HEK293T (cell line): ENCODE measurements around the gene SLC51A.

Source experiments
- CTCF ChIA-PET: fragments of 350-600 bp; formaldehyde crosslinking; extraction: SDS; loops from one replicate; lab custom pipeline; 2021; ENCODE audit warnings: antibody characterized with exemption, inconsistent platforms; lab: Yijun Ruan, JAX
- POLR2A ChIA-PET: fragments of 350-600 bp; formaldehyde crosslinking; extraction: SDS; loops from one replicate; lab custom pipeline; 2020; ENCODE audit warnings: antibody characterized with exemption, inconsistent platforms; lab: Yijun Ruan, JAX
- DNase-seq: peaks from one replicate; pipeline ENCODE4 v3.0.0; 2012; ENCODE audit warnings: mixed read lengths; ENCODE audit errors: extremely low spot score
- ARNT ChIP-seq: fragments of 450-650 bp; IDR thresholded peaks from 2 replicates; pipeline ENCODE4 v1.6.1; 2017; ENCODE audit warnings: mild to moderate bottlenecking
- BHLHE40 ChIP-seq: fragments of 450-650 bp; IDR thresholded peaks from 2 replicates; pipeline ENCODE4 v1.6.1; 2016; ENCODE audit warnings: mild to moderate bottlenecking, moderate library complexity, borderline replicate concordance
- CTBP1 ChIP-seq: fragments of 450-650 bp; IDR thresholded peaks from 2 replicates; pipeline ENCODE4 v1.6.1; 2016; ENCODE audit warnings: borderline replicate concordance
- ELF4 ChIP-seq: fragments of 450-650 bp; IDR thresholded peaks from 2 replicates; pipeline ENCODE4 v1.6.1; 2017; ENCODE audit warnings: antibody characterized with exemption
- FOXA1 ChIP-seq: fragments of 450-650 bp; IDR thresholded peaks from 2 replicates; pipeline ENCODE4 v1.6.1; 2016; ENCODE audit warnings: mild to moderate bottlenecking
- FOXK2 ChIP-seq: fragments of 450-650 bp; IDR thresholded peaks from 2 replicates; pipeline ENCODE4 v1.6.1; 2016; ENCODE audit warnings: mild to moderate bottlenecking
- FOXM1 ChIP-seq: fragments of 450-650 bp; IDR thresholded peaks from 2 replicates; pipeline ENCODE4 v1.6.1; 2017; ENCODE audit warnings: mild to moderate bottlenecking, borderline replicate concordance
- HDGF ChIP-seq: fragments of 450-650 bp; IDR thresholded peaks from 2 replicates; pipeline ENCODE4 v1.6.1; 2017; ENCODE audit warnings: antibody characterized with exemption, borderline replicate concordance
- L3MBTL2 ChIP-seq: fragments of 450-650 bp; conservative IDR thresholded peaks from 2 replicates; pipeline ENCODE4 v1.6.1; 2016; ENCODE audit warnings: mild to moderate bottlenecking
- LEF1 ChIP-seq: fragments of 450-650 bp; IDR thresholded peaks from 2 replicates; pipeline ENCODE4 v1.6.1; 2017; ENCODE audit warnings: mild to moderate bottlenecking, borderline replicate concordance
- NFRKB ChIP-seq: fragments of 450-650 bp; IDR thresholded peaks from 2 replicates; pipeline ENCODE4 v1.6.1; 2016; ENCODE audit warnings: mild to moderate bottlenecking, moderate library complexity
- SP1 ChIP-seq: fragments of 450-650 bp; IDR thresholded peaks from 2 replicates; pipeline ENCODE4 v1.6.1; 2017
- SUZ12 ChIP-seq: fragments of 450-650 bp; IDR thresholded peaks from 2 replicates; pipeline ENCODE4 v1.6.1; 2016; ENCODE audit warnings: mild to moderate bottlenecking
- TARDBP ChIP-seq: fragments of 450-650 bp; IDR thresholded peaks from 2 replicates; pipeline ENCODE4 v1.6.1; 2016
- ZNF384 ChIP-seq: fragments of 450-650 bp; IDR thresholded peaks from 2 replicates; pipeline ENCODE4 v1.6.1; 2016
- TF ChIP-seq, protein P1 (sequence below): fragments of 450-650 bp; IDR thresholded peaks from 2 replicates; pipeline ENCODE4 v1.6.1; 2016

The SLC51A gene

DNA sequence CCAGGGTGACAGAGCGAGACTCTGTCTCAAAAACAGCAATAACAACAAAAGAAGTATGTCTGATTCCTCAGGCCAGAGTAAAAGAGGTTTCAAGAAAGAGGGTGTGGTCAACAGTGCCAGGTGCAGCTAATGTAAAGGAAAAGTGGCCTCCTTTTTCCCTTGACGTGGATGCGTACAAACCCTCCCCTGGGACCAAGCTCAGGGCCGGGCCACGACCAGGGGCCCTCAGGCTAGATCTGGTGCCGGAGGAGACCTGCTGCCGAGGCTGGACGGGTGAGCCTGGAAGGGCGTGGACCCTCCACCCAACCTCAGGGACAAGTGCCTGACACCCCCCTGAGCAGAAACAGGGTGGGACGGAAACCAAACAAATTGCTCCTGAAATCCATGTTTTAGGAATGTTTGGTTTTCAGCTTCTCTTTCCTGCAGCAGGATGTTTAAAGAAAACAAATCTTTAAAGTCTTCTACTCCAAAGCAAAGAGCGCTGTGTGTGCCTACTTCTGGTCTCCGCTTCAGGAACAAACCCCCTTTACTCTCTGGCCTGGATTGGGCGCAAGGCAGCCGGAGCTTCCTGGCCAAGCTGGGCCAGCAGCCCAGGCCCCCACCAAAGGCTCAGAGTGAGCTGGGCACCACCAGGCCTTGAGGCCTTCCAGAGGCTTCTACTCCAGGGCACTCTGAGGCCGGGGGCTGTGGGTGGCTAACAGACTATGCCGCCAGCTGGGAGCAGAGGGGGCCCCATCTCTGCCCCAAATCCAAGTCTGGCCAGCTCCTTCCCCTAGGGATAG, 26.6 kb upstream of the SLC51A start:
- ChIA-PET POLR2A (no interaction called here), CTCF (interaction anchor here (1.1 kb wide), 1 partner anchor 117 kb away, joined by 3 read pairs; no protein-coding TSS in a partner anchor)
- TF ChIP-seq HDGF (no peak), BHLHE40 (no peak), TARDBP (no peak), ELF4 (no peak), NFRKB (no peak)
- no peak for DNase-seq

DNA sequence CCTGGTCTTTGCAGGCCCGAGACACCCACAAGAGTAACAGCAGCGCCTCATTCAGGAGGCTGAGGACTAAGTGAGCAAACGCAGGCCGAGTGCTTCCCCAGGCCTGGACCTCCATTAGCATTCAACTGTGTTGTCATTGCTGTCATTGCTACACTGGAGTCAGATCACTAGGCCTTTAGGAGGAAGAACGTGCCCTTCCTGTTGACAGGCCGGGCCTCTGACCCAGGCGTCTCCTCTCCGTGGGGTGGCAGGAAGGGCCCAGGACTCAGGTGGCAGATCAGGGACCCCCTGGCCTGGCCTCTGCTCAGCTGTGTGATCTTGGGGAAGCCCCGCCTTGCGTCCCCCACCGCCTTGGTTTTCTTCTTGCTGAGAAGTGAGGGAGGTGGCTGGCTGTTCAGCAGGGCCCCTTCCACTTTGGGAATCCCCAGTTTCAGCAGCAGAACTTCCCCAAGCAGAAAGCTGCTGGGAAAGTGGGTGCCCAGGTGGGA, 24.3 kb upstream of the SLC51A start:
- TF ChIP-seq LEF1 (no peak), SP1 (no peak), CTBP1 (no peak), SUZ12 (no peak), L3MBTL2 (no peak), FOXA1 (no peak), ZNF384 (no peak), ELF4 (no peak), NFRKB (no peak), TARDBP (no peak), BHLHE40 (no peak), HDGF (no peak), FOXM1 (no peak)
- TF ChIP-seq, protein P1, sequence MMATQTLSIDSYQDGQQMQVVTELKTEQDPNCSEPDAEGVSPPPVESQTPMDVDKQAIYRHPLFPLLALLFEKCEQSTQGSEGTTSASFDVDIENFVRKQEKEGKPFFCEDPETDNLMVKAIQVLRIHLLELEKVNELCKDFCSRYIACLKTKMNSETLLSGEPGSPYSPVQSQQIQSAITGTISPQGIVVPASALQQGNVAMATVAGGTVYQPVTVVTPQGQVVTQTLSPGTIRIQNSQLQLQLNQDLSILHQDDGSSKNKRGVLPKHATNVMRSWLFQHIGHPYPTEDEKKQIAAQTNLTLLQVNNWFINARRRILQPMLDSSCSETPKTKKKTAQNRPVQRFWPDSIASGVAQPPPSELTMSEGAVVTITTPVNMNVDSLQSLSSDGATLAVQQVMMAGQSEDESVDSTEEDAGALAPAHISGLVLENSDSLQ = no peak
- POLR2A ChIA-PET = no interaction called here
- CTCF ChIA-PET = interaction anchor here (0.5 kb wide), 1 partner anchor 94 kb away, joined by 9 read pairs; no protein-coding TSS in a partner anchor
- DNase-seq = no peak

DNA sequence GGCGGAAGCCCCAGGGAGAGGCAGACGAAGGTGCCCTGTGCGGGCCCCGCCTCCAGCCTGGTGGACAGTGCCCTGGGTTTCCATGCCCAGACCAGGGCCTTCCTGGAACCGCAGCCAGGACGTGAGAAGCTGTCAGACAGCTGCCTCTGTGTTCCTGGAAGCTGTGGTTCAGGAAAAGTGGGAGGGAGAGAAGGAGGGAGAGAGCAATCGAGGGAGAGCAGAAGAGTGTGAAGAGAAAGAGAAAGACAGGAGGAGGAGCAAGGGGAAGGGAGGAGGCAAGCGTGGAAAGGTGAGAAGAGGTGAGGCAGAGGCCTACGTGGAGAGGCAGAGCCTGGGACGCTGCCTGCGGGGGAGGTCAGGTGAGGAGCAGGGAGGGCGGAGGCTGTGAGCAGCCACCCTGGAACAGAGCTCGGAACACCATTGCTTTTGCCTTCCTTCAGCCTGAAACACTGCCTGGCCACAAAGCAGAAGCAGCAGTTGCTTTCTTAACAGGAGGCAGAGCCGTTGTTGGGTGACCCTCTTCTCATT, 23.7 kb upstream of the SLC51A start:
- no peak for DNase-seq
- CTCF ChIA-PET = interaction anchor here (0.5 kb wide), 1 partner anchor 94 kb away, joined by 9 read pairs; no protein-coding TSS in a partner anchor
- POLR2A ChIA-PET = no interaction called here
- TF ChIP-seq ELF4 (no peak), ARNT (no peak), NFRKB (no peak), LEF1 (no peak), SP1 (no peak), HDGF (no peak), FOXA1 (no peak), SUZ12 (no peak), BHLHE40 (no peak), L3MBTL2 (no peak), FOXK2 (no peak), ZNF384 (no peak)

DNA sequence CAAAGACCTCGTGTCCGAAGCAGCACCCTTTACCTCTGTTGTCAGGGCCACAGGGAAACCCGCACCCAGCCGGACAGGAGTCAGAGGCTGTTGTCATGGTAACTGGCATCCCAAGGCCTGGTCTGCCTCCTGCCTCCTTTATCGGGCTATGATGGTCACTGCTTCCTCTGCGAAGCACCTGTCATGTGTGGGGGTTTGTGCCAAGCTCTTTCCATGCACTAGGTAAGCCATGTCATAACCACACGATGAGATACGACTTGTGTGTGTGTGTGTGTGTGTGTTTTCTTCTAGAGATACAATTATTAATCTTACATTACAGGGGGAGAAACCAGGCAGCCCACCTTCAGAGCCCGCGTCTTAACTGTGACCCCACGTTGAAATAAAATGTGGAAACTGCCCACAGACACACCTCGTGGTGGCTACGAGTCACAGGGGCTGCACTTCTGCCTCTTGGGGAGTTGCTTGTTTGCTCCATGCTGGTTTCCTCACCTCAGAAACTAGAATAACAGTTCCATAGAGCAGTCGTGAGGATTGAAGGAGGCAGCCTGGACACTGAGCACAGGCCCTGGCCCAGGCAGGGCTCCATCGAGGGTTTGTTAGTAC, 23.1 kb upstream of the SLC51A start:
- no peak for TF ChIP-seq HDGF
- no peak for TF ChIP-seq NFRKB
- TF ChIP-seq ARNT = no peak
- TF ChIP-seq FOXA1 = no peak
- no peak for TF ChIP-seq L3MBTL2
- TF ChIP-seq ELF4 = no peak
- TF ChIP-seq, protein P1 = no peak
- TF ChIP-seq FOXK2 = no peak
- TF ChIP-seq SUZ12 = no peak
- TF ChIP-seq LEF1 = no peak
- TF ChIP-seq FOXM1 = no peak
- no peak for TF ChIP-seq ZNF384
- TF ChIP-seq SP1 = no peak
- TF ChIP-seq TARDBP = no peak
- TF ChIP-seq BHLHE40 = no peak
- CTCF ChIA-PET = no interaction called here
- POLR2A ChIA-PET = no interaction called here
- DNase-seq = no peak

DNA sequence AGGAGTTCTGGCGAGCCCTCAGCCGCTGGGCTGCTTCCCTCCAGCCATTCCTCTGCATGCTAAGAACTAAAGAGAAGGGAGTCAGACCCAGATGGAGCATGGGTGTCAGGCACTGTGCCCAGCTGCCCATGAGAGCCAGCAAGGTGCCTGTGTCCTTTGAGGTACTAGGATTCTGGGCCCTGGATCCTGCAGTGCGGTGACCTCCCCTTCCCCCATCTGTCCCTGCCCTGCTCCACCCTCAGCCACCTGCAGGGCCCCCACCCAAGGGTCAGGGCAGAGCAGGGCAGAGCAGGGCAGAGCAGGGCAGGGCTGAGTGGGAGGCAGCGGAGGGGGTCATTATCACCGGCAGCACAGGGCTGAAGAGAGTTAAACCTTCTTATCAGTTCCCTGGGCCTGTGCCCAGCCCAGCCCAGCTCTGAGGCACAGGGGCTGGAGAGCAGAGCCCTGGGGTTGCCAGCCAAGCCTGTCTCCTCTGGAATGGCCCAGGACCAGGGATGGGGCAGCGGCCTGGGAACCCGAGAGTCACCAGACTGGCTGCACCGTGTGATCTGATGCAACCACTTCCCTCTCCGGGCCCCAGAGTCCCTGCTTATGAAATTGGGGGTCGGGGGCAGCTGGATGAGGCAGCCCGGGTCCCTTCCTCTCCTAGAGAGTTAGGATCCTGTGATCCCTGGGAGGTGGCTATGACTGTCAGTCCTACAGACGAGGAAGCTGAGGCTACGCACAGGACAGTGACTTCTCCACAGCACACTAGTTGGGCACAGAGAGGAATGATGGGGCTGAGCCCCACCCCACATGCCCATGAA, 22.4 kb upstream of the SLC51A start:
- POLR2A ChIA-PET = no interaction called here
- CTCF ChIA-PET = interaction anchor here (0.5 to 1.6 kb wide), 3 partner anchors 18 to 167 kb away, joined by 3 to 5 read pairs (median 3); no protein-coding TSS in a partner anchor
- TF ChIP-seq ZNF384 (no peak), L3MBTL2 (no peak), FOXK2 (no peak), CTBP1 (no peak), NFRKB (no peak), ARNT (no peak), FOXM1 (no peak), LEF1 (no peak), HDGF (no peak), SUZ12 (no peak), ELF4 (no peak), FOXA1 (no peak)
- TF ChIP-seq, protein P1 = no peak
- DNase-seq = no peak
